Measurements from ENCODE around the gene HMG20A. TPM values are rescaled to one million over a fixed set of nuclear protein-coding genes. Genes with fewer than 3 reads are reported as not detected.

The HMG20A gene
- total and polyA plus RNA-seq, 2 experiments from 2014 or later = 17.8 to 57.8 TPM

- TF ChIP-seq, protein P1, sequence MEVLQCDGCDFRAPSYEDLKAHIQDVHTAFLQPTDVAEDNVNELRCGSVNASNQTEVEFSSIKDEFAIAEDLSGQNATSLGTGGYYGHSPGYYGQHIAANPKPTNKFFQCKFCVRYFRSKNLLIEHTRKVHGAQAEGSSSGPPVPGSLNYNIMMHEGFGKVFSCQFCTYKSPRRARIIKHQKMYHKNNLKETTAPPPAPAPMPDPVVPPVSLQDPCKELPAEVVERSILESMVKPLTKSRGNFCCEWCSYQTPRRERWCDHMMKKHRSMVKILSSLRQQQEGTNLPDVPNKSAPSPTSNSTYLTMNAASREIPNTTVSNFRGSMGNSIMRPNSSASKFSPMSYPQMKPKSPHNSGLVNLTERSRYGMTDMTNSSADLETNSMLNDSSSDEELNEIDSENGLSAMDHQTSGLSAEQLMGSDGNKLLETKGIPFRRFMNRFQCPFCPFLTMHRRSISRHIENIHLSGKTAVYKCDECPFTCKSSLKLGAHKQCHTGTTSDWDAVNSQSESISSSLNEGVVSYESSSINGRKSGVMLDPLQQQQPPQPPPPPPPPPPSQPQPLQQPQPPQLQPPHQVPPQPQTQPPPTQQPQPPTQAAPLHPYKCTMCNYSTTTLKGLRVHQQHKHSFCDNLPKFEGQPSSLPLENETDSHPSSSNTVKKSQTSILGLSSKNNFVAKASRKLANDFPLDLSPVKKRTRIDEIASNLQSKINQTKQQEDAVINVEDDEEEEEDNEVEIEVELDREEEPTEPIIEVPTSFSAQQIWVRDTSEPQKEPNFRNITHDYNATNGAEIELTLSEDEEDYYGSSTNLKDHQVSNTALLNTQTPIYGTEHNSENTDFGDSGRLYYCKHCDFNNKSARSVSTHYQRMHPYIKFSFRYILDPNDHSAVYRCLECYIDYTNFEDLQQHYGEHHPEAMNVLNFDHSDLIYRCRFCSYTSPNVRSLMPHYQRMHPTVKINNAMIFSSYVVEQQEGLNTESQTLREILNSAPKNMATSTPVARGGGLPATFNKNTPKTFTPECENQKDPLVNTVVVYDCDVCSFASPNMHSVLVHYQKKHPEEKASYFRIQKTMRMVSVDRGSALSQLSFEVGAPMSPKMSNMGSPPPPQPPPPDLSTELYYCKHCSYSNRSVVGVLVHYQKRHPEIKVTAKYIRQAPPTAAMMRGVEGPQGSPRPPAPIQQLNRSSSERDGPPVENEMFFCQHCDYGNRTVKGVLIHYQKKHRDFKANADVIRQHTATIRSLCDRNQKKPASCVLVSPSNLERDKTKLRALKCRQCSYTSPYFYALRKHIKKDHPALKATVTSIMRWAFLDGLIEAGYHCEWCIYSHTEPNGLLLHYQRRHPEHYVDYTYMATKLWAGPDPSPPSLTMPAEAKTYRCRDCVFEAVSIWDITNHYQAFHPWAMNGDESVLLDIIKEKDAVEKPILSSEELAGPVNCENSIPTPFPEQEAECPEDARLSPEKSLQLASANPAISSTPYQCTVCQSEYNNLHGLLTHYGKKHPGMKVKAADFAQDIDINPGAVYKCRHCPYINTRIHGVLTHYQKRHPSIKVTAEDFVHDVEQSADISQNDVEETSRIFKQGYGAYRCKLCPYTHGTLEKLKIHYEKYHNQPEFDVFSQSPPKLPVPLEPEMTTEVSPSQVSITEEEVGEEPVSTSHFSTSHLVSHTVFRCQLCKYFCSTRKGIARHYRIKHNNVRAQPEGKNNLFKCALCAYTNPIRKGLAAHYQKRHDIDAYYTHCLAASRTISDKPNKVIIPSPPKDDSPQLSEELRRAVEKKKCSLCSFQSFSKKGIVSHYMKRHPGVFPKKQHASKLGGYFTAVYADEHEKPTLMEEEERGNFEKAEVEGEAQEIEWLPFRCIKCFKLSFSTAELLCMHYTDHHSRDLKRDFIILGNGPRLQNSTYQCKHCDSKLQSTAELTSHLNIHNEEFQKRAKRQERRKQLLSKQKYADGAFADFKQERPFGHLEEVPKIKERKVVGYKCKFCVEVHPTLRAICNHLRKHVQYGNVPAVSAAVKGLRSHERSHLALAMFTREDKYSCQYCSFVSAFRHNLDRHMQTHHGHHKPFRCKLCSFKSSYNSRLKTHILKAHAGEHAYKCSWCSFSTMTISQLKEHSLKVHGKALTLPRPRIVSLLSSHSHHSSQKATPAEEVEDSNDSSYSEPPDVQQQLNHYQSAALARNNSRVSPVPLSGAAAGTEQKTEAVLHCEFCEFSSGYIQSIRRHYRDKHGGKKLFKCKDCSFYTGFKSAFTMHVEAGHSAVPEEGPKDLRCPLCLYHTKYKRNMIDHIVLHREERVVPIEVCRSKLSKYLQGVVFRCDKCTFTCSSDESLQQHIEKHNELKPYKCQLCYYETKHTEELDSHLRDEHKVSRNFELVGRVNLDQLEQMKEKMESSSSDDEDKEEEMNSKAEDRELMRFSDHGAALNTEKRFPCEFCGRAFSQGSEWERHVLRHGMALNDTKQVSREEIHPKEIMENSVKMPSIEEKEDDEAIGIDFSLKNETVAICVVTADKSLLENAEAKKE (CRISPR knock-in tag; IDR thresholded peaks at IDR 0.05) = no peak
- TF ChIP-seq EZH2phosphoT487 (IDR thresholded peaks at IDR 0.05; ENCODE audit: unreplicated experiment) (no peak), STAT1 (IDR thresholded peaks at IDR 0.05; ENCODE audit: unreplicated experiment) (no peak), ZNF114 (CRISPR knock-in tag; IDR thresholded peaks at IDR 0.05) (no peak), ZNF331 (CRISPR knock-in tag; IDR thresholded peaks at IDR 0.05; ENCODE audit: low read depth) (no peak), EZH2 (IDR thresholded peaks at IDR 0.05; ENCODE audit: low read depth, unreplicated experiment) (no peak), ETS1 (IDR thresholded peaks at IDR 0.05) (no peak), CREB1 (CRISPR knock-in tag; IDR thresholded peaks at IDR 0.05; ENCODE audit: low read depth) (no peak)
- TF ChIP-seq, protein P2, sequence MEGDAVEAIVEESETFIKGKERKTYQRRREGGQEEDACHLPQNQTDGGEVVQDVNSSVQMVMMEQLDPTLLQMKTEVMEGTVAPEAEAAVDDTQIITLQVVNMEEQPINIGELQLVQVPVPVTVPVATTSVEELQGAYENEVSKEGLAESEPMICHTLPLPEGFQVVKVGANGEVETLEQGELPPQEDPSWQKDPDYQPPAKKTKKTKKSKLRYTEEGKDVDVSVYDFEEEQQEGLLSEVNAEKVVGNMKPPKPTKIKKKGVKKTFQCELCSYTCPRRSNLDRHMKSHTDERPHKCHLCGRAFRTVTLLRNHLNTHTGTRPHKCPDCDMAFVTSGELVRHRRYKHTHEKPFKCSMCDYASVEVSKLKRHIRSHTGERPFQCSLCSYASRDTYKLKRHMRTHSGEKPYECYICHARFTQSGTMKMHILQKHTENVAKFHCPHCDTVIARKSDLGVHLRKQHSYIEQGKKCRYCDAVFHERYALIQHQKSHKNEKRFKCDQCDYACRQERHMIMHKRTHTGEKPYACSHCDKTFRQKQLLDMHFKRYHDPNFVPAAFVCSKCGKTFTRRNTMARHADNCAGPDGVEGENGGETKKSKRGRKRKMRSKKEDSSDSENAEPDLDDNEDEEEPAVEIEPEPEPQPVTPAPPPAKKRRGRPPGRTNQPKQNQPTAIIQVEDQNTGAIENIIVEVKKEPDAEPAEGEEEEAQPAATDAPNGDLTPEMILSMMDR (conservative IDR thresholded peaks at IDR 0.05; ENCODE audit: low read depth in 2 of 2) = no peak
Measured at GRCh38 chr15:77417602-77418001, 3.1 kb upstream of the HMG20A start (continued).

Data from GM23338 (cell line).